GM10266 (cell line): ENCODE data around the gene PCCA.

Experiments used
- DNase-seq: peaks from one replicate; pipeline ENCODE4 v3.0.0; 2012; ENCODE audit errors: extremely low spot score
- TF ChIP-seq, protein P1 (sequence below): IDR thresholded peaks from 2 replicates; pipeline ENCODE4 v1.5.1; 2012; ENCODE audit warnings: mild to moderate bottlenecking, low read depth; ENCODE audit not compliant: control insufficient read depth, insufficient read depth; ENCODE audit errors: missing control alignments

Gene PCCA

DNA sequence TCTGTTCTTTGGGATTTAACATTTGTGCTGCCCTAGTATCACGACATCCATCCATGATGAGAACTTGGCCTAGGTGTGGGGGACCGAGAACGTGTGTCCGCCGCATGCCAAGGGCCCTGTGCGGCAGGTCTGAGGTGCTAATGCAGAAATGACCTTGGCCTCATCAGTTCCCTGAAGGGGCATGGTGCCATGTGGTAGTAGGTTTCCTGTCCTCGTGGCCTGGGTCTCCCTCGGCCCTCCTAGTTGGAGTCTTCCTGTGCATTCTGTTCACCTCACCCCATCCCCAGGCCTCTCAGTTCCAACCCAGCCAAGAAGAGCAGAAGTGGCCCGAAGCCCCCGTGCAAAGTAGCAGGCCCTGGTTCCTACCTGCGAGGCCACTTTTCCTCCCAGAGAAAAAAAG, 439.9 kb downstream of the PCCA start:
- DNase-seq: no peak
- TF ChIP-seq, protein P1, sequence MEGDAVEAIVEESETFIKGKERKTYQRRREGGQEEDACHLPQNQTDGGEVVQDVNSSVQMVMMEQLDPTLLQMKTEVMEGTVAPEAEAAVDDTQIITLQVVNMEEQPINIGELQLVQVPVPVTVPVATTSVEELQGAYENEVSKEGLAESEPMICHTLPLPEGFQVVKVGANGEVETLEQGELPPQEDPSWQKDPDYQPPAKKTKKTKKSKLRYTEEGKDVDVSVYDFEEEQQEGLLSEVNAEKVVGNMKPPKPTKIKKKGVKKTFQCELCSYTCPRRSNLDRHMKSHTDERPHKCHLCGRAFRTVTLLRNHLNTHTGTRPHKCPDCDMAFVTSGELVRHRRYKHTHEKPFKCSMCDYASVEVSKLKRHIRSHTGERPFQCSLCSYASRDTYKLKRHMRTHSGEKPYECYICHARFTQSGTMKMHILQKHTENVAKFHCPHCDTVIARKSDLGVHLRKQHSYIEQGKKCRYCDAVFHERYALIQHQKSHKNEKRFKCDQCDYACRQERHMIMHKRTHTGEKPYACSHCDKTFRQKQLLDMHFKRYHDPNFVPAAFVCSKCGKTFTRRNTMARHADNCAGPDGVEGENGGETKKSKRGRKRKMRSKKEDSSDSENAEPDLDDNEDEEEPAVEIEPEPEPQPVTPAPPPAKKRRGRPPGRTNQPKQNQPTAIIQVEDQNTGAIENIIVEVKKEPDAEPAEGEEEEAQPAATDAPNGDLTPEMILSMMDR: no peak

GRCh38 chr13:100529666-100530377, 440.9 kb downstream of the PCCA start:
- TF ChIP-seq, protein P1: no peak
- no peak for DNase-seq

DNA sequence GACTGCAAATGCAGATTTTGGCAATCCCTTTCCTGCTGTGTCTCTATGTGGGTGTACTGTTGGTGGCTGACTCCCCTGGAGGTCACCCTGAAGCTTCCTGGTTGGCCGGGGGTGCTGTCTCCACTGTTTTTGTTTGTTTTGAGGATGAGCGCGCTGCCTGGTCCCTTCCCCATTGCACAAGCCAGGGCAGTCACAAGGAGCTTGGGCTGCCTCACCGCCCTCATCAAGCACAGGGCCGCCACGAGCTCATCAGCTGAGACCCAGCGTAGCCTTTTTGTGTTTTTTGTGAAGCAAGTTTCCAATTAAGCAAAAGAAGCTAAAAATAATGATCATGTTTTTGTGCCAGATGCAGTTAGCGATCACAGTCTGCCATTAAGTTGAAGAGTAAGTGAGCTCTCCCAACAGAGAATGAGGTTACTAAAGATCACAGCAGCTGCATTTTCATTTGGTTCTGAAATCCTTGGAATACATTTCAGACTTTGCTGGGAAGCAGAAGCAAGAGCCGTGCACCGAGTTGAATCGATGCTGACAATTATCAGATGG, 441.8 kb downstream of the PCCA start:
- TF ChIP-seq, protein P1: no peak
- no peak for DNase-seq

GRCh38 chr13:100532090-100532766, 443.3 kb downstream of the PCCA start:
- TF ChIP-seq, protein P1: no peak
- DNase-seq: no peak

GRCh38 chr13:100532836-100533435, 444.0 kb downstream of the PCCA start:
- no peak for DNase-seq
- TF ChIP-seq, protein P1: no peak

- TF ChIP-seq, protein P1: no peak
- no peak for DNase-seq
These were observed 444.7 kb downstream of the PCCA start for GRCh38 chr13:100533588-100534041.
